GM12873 (cell line): ENCODE data around the gene SPATA18.

ENCODE experiments used
- TF ChIP-seq, protein P1 (sequence below): IDR thresholded peaks from 2 replicates; pipeline ENCODE4 v1.5.1; 2012; ENCODE audit warnings: low read depth, mild to moderate bottlenecking, moderate library complexity, low read length, control low read depth; ENCODE audit not compliant: insufficient read depth; ENCODE audit errors: missing control alignments

The SPATA18 gene

DNA sequence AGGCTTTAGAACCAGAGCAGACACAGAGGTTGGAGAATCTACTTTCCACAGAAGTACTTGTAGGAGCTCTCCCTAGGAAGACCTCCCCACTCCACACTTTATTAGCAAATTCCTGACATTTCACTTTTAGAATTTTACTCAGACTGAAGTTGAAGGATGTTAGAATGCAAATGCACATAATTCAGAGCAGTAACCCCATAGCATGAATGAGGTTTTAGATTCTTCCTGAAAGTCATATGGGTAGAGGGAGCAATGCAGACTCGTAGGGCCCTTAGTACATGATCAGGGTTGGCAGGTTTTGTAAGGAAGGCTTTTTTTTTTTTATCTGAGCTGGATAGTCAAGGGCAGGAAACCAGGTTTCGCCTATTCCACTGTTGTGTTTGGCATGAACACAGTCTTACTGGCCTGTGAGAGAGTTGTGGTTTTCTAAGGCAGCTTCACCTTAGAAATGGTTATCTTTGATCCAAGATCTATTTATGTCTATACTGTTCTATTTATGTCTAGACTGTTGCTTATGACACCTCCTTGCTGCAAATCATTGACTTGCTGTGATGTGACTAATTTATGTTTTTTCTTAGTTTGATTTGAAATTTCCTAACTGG lies 48.9 kb downstream of the SPATA18 start:
- TF ChIP-seq, protein P1, sequence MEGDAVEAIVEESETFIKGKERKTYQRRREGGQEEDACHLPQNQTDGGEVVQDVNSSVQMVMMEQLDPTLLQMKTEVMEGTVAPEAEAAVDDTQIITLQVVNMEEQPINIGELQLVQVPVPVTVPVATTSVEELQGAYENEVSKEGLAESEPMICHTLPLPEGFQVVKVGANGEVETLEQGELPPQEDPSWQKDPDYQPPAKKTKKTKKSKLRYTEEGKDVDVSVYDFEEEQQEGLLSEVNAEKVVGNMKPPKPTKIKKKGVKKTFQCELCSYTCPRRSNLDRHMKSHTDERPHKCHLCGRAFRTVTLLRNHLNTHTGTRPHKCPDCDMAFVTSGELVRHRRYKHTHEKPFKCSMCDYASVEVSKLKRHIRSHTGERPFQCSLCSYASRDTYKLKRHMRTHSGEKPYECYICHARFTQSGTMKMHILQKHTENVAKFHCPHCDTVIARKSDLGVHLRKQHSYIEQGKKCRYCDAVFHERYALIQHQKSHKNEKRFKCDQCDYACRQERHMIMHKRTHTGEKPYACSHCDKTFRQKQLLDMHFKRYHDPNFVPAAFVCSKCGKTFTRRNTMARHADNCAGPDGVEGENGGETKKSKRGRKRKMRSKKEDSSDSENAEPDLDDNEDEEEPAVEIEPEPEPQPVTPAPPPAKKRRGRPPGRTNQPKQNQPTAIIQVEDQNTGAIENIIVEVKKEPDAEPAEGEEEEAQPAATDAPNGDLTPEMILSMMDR: no peak

DNA sequence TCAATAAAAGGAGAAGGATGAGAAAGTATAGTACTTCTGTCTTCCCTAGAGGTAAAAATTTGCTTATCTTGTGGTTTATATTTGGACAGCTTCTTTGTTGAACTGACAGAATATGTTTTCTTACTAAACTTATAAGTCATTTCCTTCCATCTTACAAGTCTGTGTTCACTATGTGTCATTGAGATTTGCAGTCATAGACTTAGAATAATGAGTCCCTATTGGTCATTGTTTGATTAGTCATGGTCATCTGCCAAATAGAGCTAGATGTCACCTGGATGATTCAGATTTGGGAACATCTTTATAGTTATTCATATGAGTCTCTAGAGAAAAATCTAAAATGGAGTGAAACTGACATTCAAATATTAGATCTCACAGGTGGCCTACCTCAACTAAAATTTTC lies 51.5 kb downstream of the SPATA18 start:
- TF ChIP-seq, protein P1: no peak

DNA sequence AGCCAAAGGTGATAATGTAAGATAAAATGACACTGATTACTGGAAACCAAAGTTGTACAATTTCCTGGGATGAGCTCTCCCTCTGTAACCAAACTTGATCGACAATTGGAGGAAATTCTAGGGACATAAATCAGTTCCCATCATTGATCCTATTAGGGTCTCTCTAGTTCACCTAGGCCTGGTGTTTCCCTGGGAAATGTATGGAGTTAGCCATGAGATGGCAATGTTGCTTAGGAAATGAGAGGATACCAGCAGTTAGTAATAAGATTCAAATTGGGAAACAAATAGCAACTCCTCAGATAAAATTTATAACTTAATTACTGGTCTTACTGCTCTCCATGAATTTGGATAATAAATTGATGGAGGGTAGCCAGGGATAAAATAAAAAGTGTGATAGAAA lies 52.2 kb downstream of the SPATA18 start:
- TF ChIP-seq, protein P1: no peak

DNA sequence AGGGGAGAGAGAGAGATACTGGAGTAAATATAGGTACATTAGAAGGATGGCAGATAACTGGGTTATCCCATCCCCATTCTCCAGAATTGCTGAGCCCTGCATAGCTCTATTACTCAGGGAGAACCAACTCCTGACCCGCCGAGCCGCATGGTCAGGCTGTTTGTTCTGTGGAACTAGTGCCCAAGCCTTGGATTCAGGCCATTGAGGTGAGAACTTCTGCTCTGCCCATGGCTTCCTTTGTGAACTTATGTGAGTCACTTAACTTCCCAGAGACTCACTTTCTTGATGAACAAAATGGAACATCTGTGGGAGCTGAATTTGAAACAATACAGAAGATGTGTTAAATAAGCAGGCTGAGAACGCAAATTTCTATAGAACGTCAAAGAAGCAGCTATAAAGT lies 54.2 kb downstream of the SPATA18 start:
- TF ChIP-seq, protein P1: no peak

DNA sequence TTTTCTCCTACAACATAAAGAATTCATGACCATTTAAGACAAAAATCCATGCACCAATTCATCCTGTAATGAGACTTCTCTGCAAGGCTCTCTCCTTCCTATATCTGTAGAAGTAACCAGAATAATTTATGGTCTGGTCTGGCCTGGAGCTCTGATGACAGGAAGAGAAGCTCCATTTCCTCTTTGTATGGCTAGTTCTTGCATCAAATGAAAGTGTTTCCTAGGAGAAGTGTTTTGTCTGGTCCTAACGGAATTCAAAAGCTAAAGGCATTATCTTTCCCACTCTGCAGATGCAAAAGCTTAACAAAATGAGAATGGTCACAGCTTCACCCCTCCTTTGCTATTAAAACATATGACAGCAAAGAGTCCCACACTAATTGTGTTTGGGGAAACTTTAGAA lies 55.1 kb downstream of the SPATA18 start:
- TF ChIP-seq, protein P1: no peak

DNA sequence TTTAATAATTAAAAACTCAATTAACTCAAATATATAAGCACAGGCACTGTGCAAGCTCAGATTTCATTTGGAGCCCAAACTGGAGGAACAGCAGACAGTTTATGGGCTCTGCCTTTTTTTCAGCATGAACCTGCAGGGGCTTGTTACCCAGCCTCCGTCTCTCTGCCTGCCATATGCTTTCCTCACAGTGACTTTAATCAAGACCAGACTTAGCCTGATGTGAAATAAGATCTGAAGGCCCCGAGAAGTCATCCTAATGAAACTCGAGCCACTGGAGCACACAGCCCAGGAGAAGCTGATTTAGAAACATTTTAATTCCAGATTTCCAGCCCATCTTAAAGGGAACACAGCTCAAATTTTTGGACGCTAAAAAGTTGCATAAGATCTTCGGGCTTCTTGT lies 55.6 kb downstream of the SPATA18 start:
- TF ChIP-seq, protein P1: no peak

DNA sequence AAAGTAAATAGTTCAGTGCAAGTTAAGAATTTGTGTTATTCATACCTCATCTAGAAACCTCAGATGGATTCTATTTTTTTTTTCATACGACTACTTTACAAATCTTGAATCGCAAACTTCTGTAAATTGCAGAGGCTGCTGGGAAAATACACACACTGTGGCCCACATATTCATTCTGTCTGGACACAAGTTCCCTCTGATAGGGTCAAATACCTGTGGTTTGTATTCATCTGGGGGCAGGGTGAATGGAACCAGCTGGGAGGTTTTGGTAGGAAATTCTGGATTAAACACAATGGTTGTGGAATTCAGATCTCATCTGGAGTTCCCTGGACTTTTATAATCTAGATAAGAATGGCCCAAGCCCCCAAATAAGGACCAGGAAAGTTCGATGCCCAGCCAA lies 56.2 kb downstream of the SPATA18 start:
- TF ChIP-seq, protein P1: no peak
